GM12892 (cell line): ENCODE data around the gene GIGYF2.
"Not testable (repeated sequence)": the region's sequence is repeated elsewhere in the genome, so short reads cannot be mapped to it uniquely, and the experiment has no call there.

Experiments used
- POLR2A ChIP-seq: IDR thresholded peaks from 2 replicates; pipeline ENCODE4 v1.6.1; 2011; ENCODE audit warnings: low read depth, low read length, control low read depth
- POLR2AphosphoS5 ChIP-seq: IDR thresholded peaks from 2 replicates; pipeline ENCODE4 v1.6.1; 2011; ENCODE audit warnings: low read depth, low read length, control low read depth

DNA sequence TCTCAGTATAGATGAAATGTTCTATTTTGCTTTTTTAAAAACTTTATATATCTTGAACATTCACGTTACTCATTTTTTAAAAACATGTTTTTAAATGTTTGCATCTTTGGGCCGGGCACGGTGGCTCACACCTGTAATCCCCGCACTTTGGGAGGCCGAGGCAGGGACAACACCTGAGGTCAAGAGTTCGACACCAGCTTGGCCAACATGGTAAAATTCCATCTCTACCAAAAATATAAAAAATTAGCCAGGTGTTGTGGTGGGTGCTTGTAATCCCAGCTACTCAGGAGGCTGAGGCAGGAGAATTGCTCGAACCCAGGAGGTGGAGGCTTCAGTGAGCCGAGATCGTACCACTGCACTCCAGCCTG, 210.6 kb downstream of the GIGYF2 start:
- TF ChIP-seq POLR2A, POLR2AphosphoS5: not testable (repeated sequence)
